Liver (tissue), 9 donors: ENCODE measurements around the gene ZNF780A. TPM values are rescaled to one million over a fixed set of nuclear protein-coding genes. Genes with fewer than 3 reads are reported as not detected.

Source experiments
- DNase-seq: peaks from one replicate; pipeline ENCODE4 v3.0.0-alpha.2; 2017; ENCODE audit warnings: low spot score
- H3K27ac ChIP-seq, 2 donors: one replicate each; pipeline ENCODE4 v1.7.0; 2013; ENCODE audit warnings: inconsistent platforms in 2 of 2, low read length in 2 of 2, control low read depth in 1 of 2, low read depth in 1 of 2, mild to moderate bottlenecking in 1 of 2
- H3K27me3 ChIP-seq, 4 donors: one replicate each; pipeline versions ENCODE4 v1.6.1 to v1.7.0; 2013; ENCODE audit warnings: low read length in 3 of 4, inconsistent platforms in 1 of 4, mild to moderate bottlenecking in 1 of 4, moderate library complexity in 1 of 4; ENCODE audit not compliant: control insufficient read depth in 4 of 4, insufficient read depth in 4 of 4
- H3K36me3 ChIP-seq, 4 donors: one replicate each; pipeline versions ENCODE4 v1.6.1 to v1.7.0; 2013; ENCODE audit warnings: low read length in 3 of 4, mild to moderate bottlenecking in 3 of 4, low read depth in 1 of 4, moderate library complexity in 1 of 4; ENCODE audit not compliant: control insufficient read depth in 4 of 4, insufficient read depth in 3 of 4
- H3K4me1 ChIP-seq, 4 donors: one replicate each; pipeline versions ENCODE4 v1.6.1 to v1.7.0; 2013; ENCODE audit warnings: low read length in 3 of 4, mild to moderate bottlenecking in 3 of 4, moderate library complexity in 1 of 4; ENCODE audit not compliant: control insufficient read depth in 4 of 4, insufficient read depth in 4 of 4
- H3K4me3 ChIP-seq, 3 donors: one replicate each; pipeline versions ENCODE4 v1.6.1 to v1.7.0; 2013; ENCODE audit warnings: low read length in 3 of 3, control low read depth in 1 of 3, low read depth in 1 of 3, mild to moderate bottlenecking in 1 of 3
- H3K9ac ChIP-seq, 2 donors: one replicate each; pipeline ENCODE4 v1.7.0; 2013; ENCODE audit warnings: low read length in 2 of 2, mild to moderate bottlenecking in 2 of 2, moderate library complexity in 2 of 2, control low read depth in 1 of 2, low read depth in 1 of 2
- H3K9me3 ChIP-seq, 4 donors: one replicate each; pipeline versions ENCODE4 v1.6.1 to v1.7.0; 2013; ENCODE audit warnings: low read length in 3 of 4; ENCODE audit not compliant: control insufficient read depth in 4 of 4
- CTCF ChIP-seq: fragments of 150-350 bp; IDR thresholded peaks from 2 replicates; pipeline ENCODE4 v1.5.1; 2017; ENCODE audit warnings: improper control_type of control experiment, low read depth, low read length; ENCODE audit not compliant: missing input control
- EGR1 ChIP-seq, 2 donors: IDR thresholded peaks; 2 replicates each; pipeline ENCODE4 v1.6.1; 2016 to 2018; ENCODE audit warnings: antibody characterized with exemption in 2 of 2, low read depth in 2 of 2
- FOXA1 ChIP-seq: IDR thresholded peaks from 2 replicates; pipeline ENCODE4 v1.6.1; 2016; ENCODE audit warnings: antibody characterized with exemption
- FOXA2 ChIP-seq: IDR thresholded peaks from 2 replicates; pipeline ENCODE4 v1.6.1; 2016; ENCODE audit warnings: antibody characterized with exemption
- HNF4A ChIP-seq, 2 donors: conservative IDR thresholded peaks; 2 replicates each; pipeline ENCODE4 v1.6.1; 2016; ENCODE audit warnings: antibody characterized with exemption in 2 of 2, mild to moderate bottlenecking in 2 of 2
- JUND ChIP-seq, 2 donors: IDR thresholded peaks; 2 replicates each; pipeline ENCODE4 v1.6.1; 2016; ENCODE audit warnings: antibody characterized with exemption in 2 of 2
- NR2F2 ChIP-seq: IDR thresholded peaks from 2 replicates; pipeline ENCODE4 v1.6.1; 2016; ENCODE audit warnings: antibody characterized with exemption
- RXRA ChIP-seq, 2 donors: IDR thresholded peaks; 2 replicates each; pipeline ENCODE4 v1.6.1; 2017 to 2018; ENCODE audit warnings: antibody characterized with exemption in 2 of 2, mild to moderate bottlenecking in 1 of 2
- TAF1 ChIP-seq: conservative IDR thresholded peaks from 2 replicates; pipeline ENCODE4 v1.6.1; 2016; ENCODE audit warnings: antibody characterized with exemption, mild to moderate bottlenecking
- YY1 ChIP-seq: IDR thresholded peaks from 2 replicates; pipeline ENCODE4 v1.6.1; 2016; ENCODE audit warnings: antibody characterized with exemption, mild to moderate bottlenecking
- ZBTB33 ChIP-seq: IDR thresholded peaks from 2 replicates; pipeline ENCODE4 v1.6.1; 2016; ENCODE audit warnings: antibody characterized with exemption
- WGBS: extraction: QIAGEN DNeasy Blood & Tissue Kit; methylation state at CpG from one replicate; pipeline ENCODE4 v1.1.7; 2013; 5-methylcytosine and 5-hydroxymethylcytosine counted together
- polyA plus RNA-seq, 2 donors: library from polyadenylated mRNA; stranded (reverse) in 1 of 2; unstranded in 1 of 2; fragments of 200-250 nt in 1 of 2; fragments of >200 nt in 1 of 2; fragmentation: Nextera tagmentation in 1 of 2; extraction: Ambion mirVana in 1 of 2; gene quantifications; one replicate each; pipeline versions ENCODE4 v1.2.1 to v1.2.3, GENCODE V29; 2013 to 2015
- total RNA-seq, 2 donors: library from RNA; depleted of rRNA; stranded (reverse); fragments of >200 nt; gene quantifications; one replicate each; pipeline ENCODE4 v1.2.3, GENCODE V29; 2014
- TF ChIP-seq, protein P1 (sequence below): IDR thresholded peaks from 2 replicates; pipeline ENCODE4 v1.6.1; 2016; ENCODE audit warnings: antibody characterized with exemption
- TF ChIP-seq, protein P2 (sequence below): IDR thresholded peaks from 2 replicates; pipeline ENCODE4 v1.6.1; 2016; ENCODE audit warnings: antibody characterized with exemption, mild to moderate bottlenecking
- donor health status: healthy.
- donor health status: healthy.
- donor health status: healthy.
- donor health status: healthy.
- donor health status: healthy.

ZNF780A gene
- total and polyA plus RNA-seq, 4 donors, result 10.9 to 18.7 (median 14.0) TPM

DNA sequence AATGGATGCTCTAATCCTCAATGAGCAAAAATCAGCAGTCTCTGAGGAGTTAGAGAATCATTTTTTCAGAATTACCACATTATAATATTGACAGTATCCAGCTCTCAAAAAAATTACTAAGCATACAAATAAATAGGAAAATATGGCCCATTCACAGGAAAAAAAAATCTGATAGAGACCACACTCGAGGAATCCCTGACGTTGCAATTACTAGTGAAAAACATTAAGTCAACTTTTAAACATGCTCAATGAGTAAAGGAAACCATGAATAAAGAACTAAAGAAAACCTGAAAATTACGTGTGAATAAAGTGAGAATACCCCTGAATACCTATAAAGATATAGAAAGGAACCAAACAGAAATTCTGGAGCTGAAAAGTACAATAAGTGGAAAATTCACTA is 38.7 kb upstream of the ZNF780A start:
- Histone ChIP-seq H3K9ac (no peak overlapping the region), H3K4me1 (no peaks in the 10 kb centered on the region), H3K27me3 (peaks cover 0 to 3% (median 1%) of the 10 kb centered on the region in 4 donors), H3K27ac (no peak overlapping the region), H3K4me3 (no peak overlapping the region), H3K36me3 (no peaks in the 10 kb centered on the region), H3K9me3 (peaks cover 0 to 6% (median 0%) of the 10 kb centered on the region in 4 donors)
- TF ChIP-seq, protein P1, sequence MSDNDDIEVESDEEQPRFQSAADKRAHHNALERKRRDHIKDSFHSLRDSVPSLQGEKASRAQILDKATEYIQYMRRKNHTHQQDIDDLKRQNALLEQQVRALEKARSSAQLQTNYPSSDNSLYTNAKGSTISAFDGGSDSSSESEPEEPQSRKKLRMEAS, result no peak
- no peak for TF ChIP-seq RXRA (IDR thresholded peaks at IDR 0.05)
- TF ChIP-seq JUND (IDR thresholded peaks at IDR 0.05), result no peak
- TF ChIP-seq CTCF, result no peak
- no peak for TF ChIP-seq HNF4A (conservative IDR thresholded peaks at IDR 0.05)
- TF ChIP-seq YY1, result no peak
- no peak for TF ChIP-seq EGR1 (IDR thresholded peaks at IDR 0.05; ENCODE audit: low read depth in 2 of 2)
- no peak for TF ChIP-seq ZBTB33
- WGBS, result 53% methylated on average over 3 of the region's 3 CpGs
- DNase-seq, result no peak

DNA sequence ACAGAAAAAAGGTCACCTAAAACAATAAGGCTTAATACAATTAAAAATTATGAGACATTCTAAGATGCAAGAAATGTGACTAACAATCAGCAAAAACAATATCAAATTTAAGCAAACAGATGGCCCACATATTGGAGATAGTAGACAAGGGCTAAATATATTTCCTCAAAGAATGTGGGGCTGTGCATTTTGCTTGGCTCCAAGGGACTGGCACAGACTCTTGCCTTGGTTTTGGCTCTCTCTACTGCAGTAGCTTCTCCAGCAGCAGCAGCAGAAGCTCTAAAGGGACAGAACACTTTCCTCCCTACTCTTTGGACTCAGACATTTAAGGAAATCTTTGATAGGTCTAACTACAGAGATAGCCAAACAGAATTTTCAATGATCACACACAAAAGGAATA is 38.2 kb upstream of the ZNF780A start:
- DNase-seq, result no peak
- Histone ChIP-seq H3K4me3 (no peak overlapping the region), H3K9ac (no peak overlapping the region), H3K36me3 (no peaks in the 10 kb centered on the region), H3K4me1 (no peaks in the 10 kb centered on the region), H3K9me3 (peaks cover 0 to 6% (median 0%) of the 10 kb centered on the region in 4 donors), H3K27ac (no peak overlapping the region), H3K27me3 (peaks cover 0 to 3% (median 1%) of the 10 kb centered on the region in 4 donors)
- no peak for TF ChIP-seq FOXA1
- TF ChIP-seq FOXA2, result no peak
- TF ChIP-seq HNF4A (conservative IDR thresholded peaks at IDR 0.05), result no peak
- TF ChIP-seq RXRA (IDR thresholded peaks at IDR 0.05), result no peak
- TF ChIP-seq TAF1, result no peak
- TF ChIP-seq, protein P2, sequence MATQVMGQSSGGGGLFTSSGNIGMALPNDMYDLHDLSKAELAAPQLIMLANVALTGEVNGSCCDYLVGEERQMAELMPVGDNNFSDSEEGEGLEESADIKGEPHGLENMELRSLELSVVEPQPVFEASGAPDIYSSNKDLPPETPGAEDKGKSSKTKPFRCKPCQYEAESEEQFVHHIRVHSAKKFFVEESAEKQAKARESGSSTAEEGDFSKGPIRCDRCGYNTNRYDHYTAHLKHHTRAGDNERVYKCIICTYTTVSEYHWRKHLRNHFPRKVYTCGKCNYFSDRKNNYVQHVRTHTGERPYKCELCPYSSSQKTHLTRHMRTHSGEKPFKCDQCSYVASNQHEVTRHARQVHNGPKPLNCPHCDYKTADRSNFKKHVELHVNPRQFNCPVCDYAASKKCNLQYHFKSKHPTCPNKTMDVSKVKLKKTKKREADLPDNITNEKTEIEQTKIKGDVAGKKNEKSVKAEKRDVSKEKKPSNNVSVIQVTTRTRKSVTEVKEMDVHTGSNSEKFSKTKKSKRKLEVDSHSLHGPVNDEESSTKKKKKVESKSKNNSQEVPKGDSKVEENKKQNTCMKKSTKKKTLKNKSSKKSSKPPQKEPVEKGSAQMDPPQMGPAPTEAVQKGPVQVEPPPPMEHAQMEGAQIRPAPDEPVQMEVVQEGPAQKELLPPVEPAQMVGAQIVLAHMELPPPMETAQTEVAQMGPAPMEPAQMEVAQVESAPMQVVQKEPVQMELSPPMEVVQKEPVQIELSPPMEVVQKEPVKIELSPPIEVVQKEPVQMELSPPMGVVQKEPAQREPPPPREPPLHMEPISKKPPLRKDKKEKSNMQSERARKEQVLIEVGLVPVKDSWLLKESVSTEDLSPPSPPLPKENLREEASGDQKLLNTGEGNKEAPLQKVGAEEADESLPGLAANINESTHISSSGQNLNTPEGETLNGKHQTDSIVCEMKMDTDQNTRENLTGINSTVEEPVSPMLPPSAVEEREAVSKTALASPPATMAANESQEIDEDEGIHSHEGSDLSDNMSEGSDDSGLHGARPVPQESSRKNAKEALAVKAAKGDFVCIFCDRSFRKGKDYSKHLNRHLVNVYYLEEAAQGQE, result no peak
- TF ChIP-seq ZBTB33, result no peak
- TF ChIP-seq CTCF, result no peak
- TF ChIP-seq, protein P1, result no peak
- TF ChIP-seq NR2F2, result no peak
